GM18951 (cell line): ENCODE measurements around the gene PSORS1C1.

Experiments
- POLR2A ChIP-seq: IDR thresholded peaks from 4 replicates; pipeline ENCODE4 v1.6.1; 2011; ENCODE audit warnings: mild to moderate bottlenecking; ENCODE audit not compliant: insufficient read length, insufficient read depth; ENCODE audit errors: extremely low read depth
- in situ Hi-C: fragments of 300-500 bp; cut with MboI; formaldehyde crosslinking; loops from one replicate; pipeline ENCODE4 v1.12.0; 2022; ENCODE audit warnings: low sequenced_read_pairs, mixed read lengths, inconsistent platforms; ENCODE audit not compliant: unreplicated experiment

Gene PSORS1C1

GRCh38 chr6:31140643-31141042, 26.0 kb downstream of the PSORS1C1 start:
- in situ Hi-C loops, result no loop called here
- TF ChIP-seq POLR2A, result no peak

GRCh38 chr6:31142361-31142761, 27.8 kb downstream of the PSORS1C1 start:
- TF ChIP-seq POLR2A, result no peak
- in situ Hi-C loops, result no loop called here

- in situ Hi-C loops, result no loop called here
- TF ChIP-seq POLR2A, result no peak
Measured at GRCh38 chr6:31143148-31143547, 28.5 kb downstream of the PSORS1C1 start.

- TF ChIP-seq POLR2A, result no peak
- in situ Hi-C loops, result no loop called here
Measured at GRCh38 chr6:31144296-31144969, 29.8 kb downstream of the PSORS1C1 start.

- in situ Hi-C loops, result no loop called here
- TF ChIP-seq POLR2A, result no peak
Measured at GRCh38 chr6:31144970-31145340, 30.4 kb downstream of the PSORS1C1 start.

GRCh38 chr6:31145386-31145785, 30.8 kb downstream of the PSORS1C1 start:
- in situ Hi-C loops, result no loop called here
- TF ChIP-seq POLR2A, result no peak

- in situ Hi-C loops, result no loop called here
Measured at GRCh38 chr6:31149827-31150447, 35.3 kb downstream of the PSORS1C1 start.

GRCh38 chr6:31152781-31153180, 38.2 kb downstream of the PSORS1C1 start:
- in situ Hi-C loops, result no loop called here
- no peak for TF ChIP-seq POLR2A

More at GRCh38 chr6:31149827-31150447, 35.3 kb downstream of the PSORS1C1 start:
- TF ChIP-seq POLR2A, result no peak

- in situ Hi-C loops, result no loop called here
- no peak for TF ChIP-seq POLR2A
Measured at GRCh38 chr6:31154436-31154835, 39.8 kb downstream of the PSORS1C1 start.

GRCh38 chr6:31156641-31157040, 42.0 kb downstream of the PSORS1C1 start:
- in situ Hi-C loops, result no loop called here

GRCh38 chr6:31157513-31158139, 43.0 kb downstream of the PSORS1C1 start, which contains the start of gene CCHCR1:
Gene CCHCR1 (minus strand): TSS chr6:31157802. CDS start chr6:31157600, 202 bp downstream.
- no peak for TF ChIP-seq POLR2A

More at GRCh38 chr6:31156641-31157040, 42.0 kb downstream of the PSORS1C1 start:
- TF ChIP-seq POLR2A, result no peak

GRCh38 chr6:31158140-31158862, 43.7 kb downstream of the PSORS1C1 start, which contains the start of gene TCF19:
Gene TCF19 (plus strand): TSS chr6:31158589. CDS start chr6:31159470, 881 bp downstream.
- TF ChIP-seq POLR2A, result peak; percentile 60
- in situ Hi-C loops, result no loop called here

More at GRCh38 chr6:31157513-31158139, 43.0 kb downstream of the PSORS1C1 start, which contains the start of gene CCHCR1:
- in situ Hi-C loops, result no loop called here
